Right atrium auricular region (tissue), 2 donors: ENCODE measurements around the gene UBE2E1. TPM values are rescaled to one million over a fixed set of nuclear protein-coding genes. Genes with fewer than 3 reads are reported as not detected.

Experiments
- DNase-seq: peaks from one replicate; pipeline ENCODE4 v3.0.0-alpha.2; 2019; ENCODE audit warnings: low spot score
- H3K27ac ChIP-seq, 2 donors: fragments of 200-600 bp; sonication (generic); 1 replicate in 1 of 2; 2 replicates in 1 of 2; pipeline ENCODE4 v1.5.1; 2016 to 2019
- H3K27me3 ChIP-seq, 2 donors: fragments of 200-600 bp; sonication (generic); one replicate each; pipeline versions ENCODE4 v1.5.1 to v1.6.0; 2017 to 2019
- H3K36me3 ChIP-seq: fragments of 200-600 bp; sonication (generic); one replicate; pipeline ENCODE4 v1.5.1; 2016
- H3K4me1 ChIP-seq, 2 donors: fragments of 200-600 bp; sonication (generic); one replicate each; pipeline versions ENCODE4 v1.5.1 to v1.6.0; 2017 to 2019
- H3K4me3 ChIP-seq, 2 donors: fragments of 200-600 bp; sonication (generic); 1 replicate in 1 of 2; 2 replicates in 1 of 2; pipeline ENCODE4 v1.5.1; 2017 to 2019; ENCODE audit warnings: mild to moderate bottlenecking in 1 of 2, moderate library complexity in 1 of 2
- H3K9me3 ChIP-seq, 2 donors: fragments of 200-600 bp; sonication (generic); one replicate each; pipeline ENCODE4 v1.5.1; 2019
- total RNA-seq, 2 donors: library from RNA; depleted of rRNA; stranded (reverse); fragments of >200 nt; gene quantifications; one replicate each; pipeline ENCODE4 v1.1.0, GENCODE V29; 2016
- TF ChIP-seq, protein P1 (sequence below), 2 donors: fragments of 200-600 bp; sonication (generic); IDR thresholded peaks; one replicate each; pipeline ENCODE4 v1.5.1; 2019; ENCODE audit warnings: antibody characterized with exemption in 2 of 2

The UBE2E1 gene
- total RNA-seq, 2 donors from 2014 or later: 30.8 to 41.4 TPM

DNA sequence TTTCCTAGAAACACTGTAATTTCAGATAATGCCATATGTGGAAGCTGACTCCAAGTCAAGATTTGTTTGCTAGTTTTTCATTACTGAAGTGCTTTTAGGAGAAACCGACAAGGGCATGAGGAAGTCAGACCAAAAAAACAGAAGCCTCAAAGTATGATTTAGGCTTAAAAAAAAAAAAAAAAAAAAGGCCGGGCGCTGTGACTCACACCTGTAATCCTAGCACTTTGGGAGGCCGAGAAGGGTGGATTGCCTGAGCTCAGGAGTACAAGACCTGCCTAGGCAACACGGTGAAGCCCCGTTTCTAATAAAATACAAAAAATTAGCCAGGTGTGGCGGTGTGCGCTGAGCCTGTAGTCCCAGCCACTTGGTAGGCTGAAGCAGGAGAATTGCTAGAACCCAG lies 122.8 kb downstream of the UBE2E1 start:
- Histone ChIP-seq H3K4me3 (no peak overlapping the region), H3K27ac (no peak overlapping the region), H3K9me3 (no peaks in the 10 kb centered on the region), H3K27me3 (no peaks in the 10 kb centered on the region), H3K4me1 (no peaks in the 10 kb centered on the region), H3K36me3 (no peaks in the 10 kb centered on the region)
- TF ChIP-seq, protein P1, sequence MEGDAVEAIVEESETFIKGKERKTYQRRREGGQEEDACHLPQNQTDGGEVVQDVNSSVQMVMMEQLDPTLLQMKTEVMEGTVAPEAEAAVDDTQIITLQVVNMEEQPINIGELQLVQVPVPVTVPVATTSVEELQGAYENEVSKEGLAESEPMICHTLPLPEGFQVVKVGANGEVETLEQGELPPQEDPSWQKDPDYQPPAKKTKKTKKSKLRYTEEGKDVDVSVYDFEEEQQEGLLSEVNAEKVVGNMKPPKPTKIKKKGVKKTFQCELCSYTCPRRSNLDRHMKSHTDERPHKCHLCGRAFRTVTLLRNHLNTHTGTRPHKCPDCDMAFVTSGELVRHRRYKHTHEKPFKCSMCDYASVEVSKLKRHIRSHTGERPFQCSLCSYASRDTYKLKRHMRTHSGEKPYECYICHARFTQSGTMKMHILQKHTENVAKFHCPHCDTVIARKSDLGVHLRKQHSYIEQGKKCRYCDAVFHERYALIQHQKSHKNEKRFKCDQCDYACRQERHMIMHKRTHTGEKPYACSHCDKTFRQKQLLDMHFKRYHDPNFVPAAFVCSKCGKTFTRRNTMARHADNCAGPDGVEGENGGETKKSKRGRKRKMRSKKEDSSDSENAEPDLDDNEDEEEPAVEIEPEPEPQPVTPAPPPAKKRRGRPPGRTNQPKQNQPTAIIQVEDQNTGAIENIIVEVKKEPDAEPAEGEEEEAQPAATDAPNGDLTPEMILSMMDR (IDR thresholded peaks at IDR 0.05): no peak
- no peak for DNase-seq

DNA sequence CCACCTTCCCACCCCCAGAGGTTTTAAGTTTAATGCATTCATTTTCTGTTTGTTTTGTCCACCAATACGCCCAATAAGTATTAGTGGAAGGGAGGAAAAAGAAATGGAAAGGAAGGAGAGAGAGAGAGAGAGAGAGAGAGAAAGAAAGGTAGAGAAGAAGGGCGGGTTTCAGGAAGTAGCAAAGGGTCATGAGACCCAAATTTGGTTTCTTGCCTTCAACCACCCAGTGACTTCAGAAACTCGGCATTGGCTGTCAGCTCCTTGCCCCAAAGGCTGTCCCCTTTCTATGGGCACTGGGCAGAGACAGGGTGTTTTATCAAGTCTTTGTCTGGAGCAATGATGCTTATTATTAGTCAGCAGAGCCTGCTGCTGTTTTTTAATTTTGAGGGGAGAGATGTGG lies 125.8 kb downstream of the UBE2E1 start:
- Histone ChIP-seq H3K27ac (no peak overlapping the region), H3K4me3 (no peak overlapping the region), H3K9me3 (no peaks in the 10 kb centered on the region), H3K4me1 (no peaks in the 10 kb centered on the region), H3K36me3 (no peaks in the 10 kb centered on the region), H3K27me3 (no peaks in the 10 kb centered on the region)
- no peak for DNase-seq
- TF ChIP-seq, protein P1 (IDR thresholded peaks at IDR 0.05): no peak

GRCh38 chr3:23932571-23932970 lies 126.8 kb downstream of the UBE2E1 start:
- no peaks in the 10 kb centered on the region for H3K9me3 ChIP-seq

GRCh38 chr3:23934253-23934652 lies 128.5 kb downstream of the UBE2E1 start:
- H3K4me3 ChIP-seq: no peak overlapping the region
- TF ChIP-seq, protein P1 (IDR thresholded peaks at IDR 0.05): no peak
- DNase-seq: no peak
- H3K4me1 ChIP-seq: no peaks in the 10 kb centered on the region
- H3K27me3 ChIP-seq: no peaks in the 10 kb centered on the region
- H3K27ac ChIP-seq: no peak overlapping the region
- no peaks in the 10 kb centered on the region for H3K9me3 ChIP-seq
- no peaks in the 10 kb centered on the region for H3K36me3 ChIP-seq

More at GRCh38 chr3:23932571-23932970, 126.8 kb downstream of the UBE2E1 start:
- no peaks in the 10 kb centered on the region for H3K4me1 ChIP-seq
- no peaks in the 10 kb centered on the region for H3K27me3 ChIP-seq
- no peak overlapping the region for H3K27ac ChIP-seq
- no peak overlapping the region for H3K4me3 ChIP-seq
- no peak for DNase-seq
- H3K36me3 ChIP-seq: no peaks in the 10 kb centered on the region
- TF ChIP-seq, protein P1 (IDR thresholded peaks at IDR 0.05): no peak

GRCh38 chr3:23937296-23937695 lies 131.5 kb downstream of the UBE2E1 start:
- H3K4me1 ChIP-seq: no peaks in the 10 kb centered on the region
- no peak overlapping the region for H3K4me3 ChIP-seq
- H3K27ac ChIP-seq: no peak overlapping the region
- no peak for DNase-seq
- no peaks in the 10 kb centered on the region for H3K36me3 ChIP-seq
- no peaks in the 10 kb centered on the region for H3K27me3 ChIP-seq
- H3K9me3 ChIP-seq: no peaks in the 10 kb centered on the region
- TF ChIP-seq, protein P1 (IDR thresholded peaks at IDR 0.05): no peak

DNA sequence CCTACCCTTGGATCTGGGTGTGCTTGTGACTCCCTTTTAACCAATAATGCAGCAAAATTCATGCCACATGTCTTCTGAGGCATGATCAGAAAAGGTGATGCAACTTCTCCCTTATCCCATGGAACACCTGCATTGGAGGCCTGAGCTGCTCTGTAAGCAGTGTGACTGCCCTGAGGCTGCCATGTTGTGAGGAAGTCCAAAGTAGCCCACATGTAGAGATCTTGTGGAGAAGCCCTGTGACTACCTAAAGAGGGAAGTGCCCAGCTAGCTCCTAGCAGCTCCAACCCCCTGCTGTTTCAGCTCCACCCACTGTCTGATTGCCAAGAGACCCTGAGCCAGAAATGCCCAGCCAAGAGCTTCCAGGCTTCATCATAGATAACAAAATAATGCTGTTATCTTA lies 132.9 kb downstream of the UBE2E1 start:
- no peaks in the 10 kb centered on the region for H3K36me3 ChIP-seq

More for the DNA sequence above, 132.9 kb downstream of the UBE2E1 start:
- DNase-seq: no peak
- H3K27me3 ChIP-seq: no peaks in the 10 kb centered on the region
- H3K4me3 ChIP-seq: no peak overlapping the region
- no peaks in the 10 kb centered on the region for H3K4me1 ChIP-seq
- TF ChIP-seq, protein P1 (IDR thresholded peaks at IDR 0.05): no peak
- H3K27ac ChIP-seq: no peak overlapping the region
- no peaks in the 10 kb centered on the region for H3K9me3 ChIP-seq
